K562 (cell line): ENCODE measurements around the gene ZKSCAN4. TPM values are rescaled to one million over a fixed set of nuclear protein-coding genes. Genes with fewer than 3 reads are reported as not detected.

Source experiments
- BRF1 ChIP-seq: IDR thresholded peaks from 3 replicates; pipeline ENCODE4 v1.6.1; 2011; ENCODE audit warnings: borderline replicate concordance, mild to moderate bottlenecking; ENCODE audit not compliant: insufficient read length; ENCODE audit errors: extremely low read depth
- HINFP ChIP-seq: fragments of 450-650 bp; conservative IDR thresholded peaks from 2 replicates; pipeline ENCODE4 v1.6.1; 2016; ENCODE audit warnings: missing genetic modification characterization, low read depth, mild to moderate bottlenecking, control low read depth, missing compliant biosample characterization
- MAFG ChIP-seq: fragments of 450-650 bp; conservative IDR thresholded peaks from 2 replicates; pipeline ENCODE4 v1.6.1; 2016; ENCODE audit warnings: missing genetic modification characterization, missing compliant biosample characterization
- PPARD ChIP-seq: fragments of 250-450 bp; sonication (Bioruptor Pico); IDR thresholded peaks from 2 replicates; pipeline ENCODE4 v1.8.0; 2022; ENCODE audit warnings: inconsistent platforms, mild to moderate bottlenecking, moderate library complexity
- SIX5 ChIP-seq, 2 experiments: IDR thresholded peaks; 2 replicates each; pipeline ENCODE4 v1.6.1; 2011; ENCODE audit warnings: low read length in 2 of 2, borderline replicate concordance in 1 of 2, low read depth in 1 of 2, mild to moderate bottlenecking in 1 of 2, moderate library complexity in 1 of 2; ENCODE audit not compliant: insufficient read depth in 1 of 2
- SUPT5H ChIP-seq: fragments of 450-650 bp; IDR thresholded peaks from 2 replicates; pipeline ENCODE4 v1.6.1; 2016
- TEAD1 ChIP-seq, 2 experiments: fragments of 450-650 bp in 1 of 2; sonication (generic) in 1 of 2; formaldehyde crosslinking; IDR thresholded peaks; 2 replicates each; pipeline versions ENCODE4 v1.4.0 to v1.8.0; 2020 to 2022; ENCODE audit warnings: mild to moderate bottlenecking in 2 of 2, missing genetic modification reagents in 1 of 2
- USF2 ChIP-seq: sonication (generic); formaldehyde crosslinking; IDR thresholded peaks from 2 replicates; pipeline ENCODE4 v1.5.0; 2020; ENCODE audit warnings: missing genetic modification reagents
- ZBTB11 ChIP-seq, 3 experiments: fragments of 200-800 bp in 1 of 3; fragments of 250-450 bp in 1 of 3; fragments of 450-650 bp in 1 of 3; sonication (Bioruptor Pico) in 1 of 3; sonication (Bioruptor generic) in 1 of 3; formaldehyde crosslinking in 1 of 3; IDR thresholded peaks; 2 replicates each; pipeline versions ENCODE4 v1.6.1 to v1.8.0; 2016 to 2022; ENCODE audit warnings: mild to moderate bottlenecking in 2 of 3, missing genetic modification characterization in 2 of 3, missing compliant biosample characterization in 1 of 3, moderate library complexity in 1 of 3
- ZBTB9 ChIP-seq: fragments of 450-650 bp; formaldehyde crosslinking; IDR thresholded peaks from 2 replicates; pipeline ENCODE4 v1.4.0; 2020; ENCODE audit warnings: mild to moderate bottlenecking, moderate library complexity
- ZFP91 ChIP-seq: sonication (generic); formaldehyde crosslinking; IDR thresholded peaks from 2 replicates; pipeline ENCODE4 v1.8.0; 2022; ENCODE audit warnings: mild to moderate bottlenecking, missing genetic modification reagents
- ZNF12 ChIP-seq: sonication (generic); formaldehyde crosslinking; IDR thresholded peaks from 2 replicates; pipeline ENCODE4 v1.4.0; 2020; ENCODE audit warnings: mild to moderate bottlenecking, missing genetic modification reagents
- ZNF347 ChIP-seq: fragments of 450-650 bp; formaldehyde crosslinking; IDR thresholded peaks from 2 replicates; pipeline ENCODE4 v1.4.0; 2020; ENCODE audit warnings: low read depth, mild to moderate bottlenecking, moderate library complexity
- polyA plus RNA-seq, 8 experiments: library from polyadenylated mRNA; depleted of rRNA in 4 of 8; stranded (reverse) in 5 of 8; unstranded in 3 of 8; fragments of >200 nt; fragmentation: Nextera tagmentation in 2 of 8; fragmentation: Illumina TruSeq in 1 of 8; extraction: Ambion mirVana in 2 of 8; extraction: Trizol in 1 of 8; gene quantifications; 2 replicates each; pipeline versions ENCODE4 v1.2.1 to v1.2.3, GENCODE V29; 2011 to 2014; ENCODE audit warnings: inconsistent platforms in 1 of 8, missing spikeins in 1 of 8
- total RNA-seq, 7 experiments: library from RNA; depleted of rRNA in 6 of 7; stranded (reverse); fragments of >200 nt in 6 of 7; fragmentation: Illumina TruSeq in 2 of 7; extraction: Trizol in 2 of 7; gene quantifications; 2 replicates each; pipeline versions ENCODE4 v1.2.1 to v1.2.3, GENCODE V29; 2011 to 2021; ENCODE audit warnings: low replicate concordance in 1 of 7

Gene ZKSCAN4
- total and polyA plus RNA-seq, 9 of the 15 experiments (the other 6 are each of a cell fraction or from before 2014, with no cell fraction given), result 1.2 to 5.3 (median 4.7) TPM

- TF ChIP-seq ZNF347, result no peak
- TF ChIP-seq ZBTB11 (CRISPR knock-in tag; IDR thresholded peaks at IDR 0.05), result peak in 2 of 3 experiments; percentile 66 to 97; a peak in 4 of 6 replicates
- TF ChIP-seq ZFP91 (CRISPR knock-in tag), result no peak
- no peak; the same call in 1 of the 2 replicates for TF ChIP-seq ZNF12 (CRISPR knock-in tag)
- TF ChIP-seq HINFP (tag), result no peak
- TF ChIP-seq TEAD1 (CRISPR knock-in tag; IDR thresholded peaks at IDR 0.05), result no peak
- no peak for TF ChIP-seq ZBTB9 (CRISPR knock-in tag)
- TF ChIP-seq SIX5 (IDR thresholded peaks at IDR 0.05; ENCODE audit: borderline replicate concordance in 1 of 2, insufficient read depth in 1 of 2, low read depth in 1 of 2, low read length in 2 of 2), result no peak
- no peak for TF ChIP-seq BRF1
- no peak for TF ChIP-seq PPARD (CRISPR knock-in tag)
- no peak for TF ChIP-seq USF2 (CRISPR knock-in tag)
- peak; percentile 77 for TF ChIP-seq SUPT5H
- no peak for TF ChIP-seq MAFG (tag)
These were observed 33.5 kb downstream of the ZKSCAN4 start (continued) for GRCh38 chr6:28218312-28219248.
